Hematopoietic multipotent progenitor cell (in vitro differentiated cells): ENCODE data around the gene GLB1L3. TPM values are rescaled to one million over a fixed set of nuclear protein-coding genes. Genes with fewer than 3 reads are reported as not detected.
"Not testable (repeated sequence)": the region's sequence is repeated elsewhere in the genome, so short reads cannot be mapped to it uniquely, and the experiment has no call there.

Experiments used
- DNase-seq, 3 donors: peaks; one replicate each; pipeline ENCODE4 v3.0.0-alpha.2; 2011 to 2015; ENCODE audit warnings: low read depth in 2 of 3, low spot score in 2 of 3
- total RNA-seq: library from RNA; depleted of rRNA; stranded (reverse); fragments of >200 nt; gene quantifications from one replicate; pipeline ENCODE4 v1.2.3, GENCODE V29; 2012

GLB1L3 gene
- total RNA-seq, 1 donor, result under 0.01 TPM

- no peak for DNase-seq
Observed at GRCh38 chr11:134340354-134340964, 64.3 kb downstream of the GLB1L3 start.

DNA sequence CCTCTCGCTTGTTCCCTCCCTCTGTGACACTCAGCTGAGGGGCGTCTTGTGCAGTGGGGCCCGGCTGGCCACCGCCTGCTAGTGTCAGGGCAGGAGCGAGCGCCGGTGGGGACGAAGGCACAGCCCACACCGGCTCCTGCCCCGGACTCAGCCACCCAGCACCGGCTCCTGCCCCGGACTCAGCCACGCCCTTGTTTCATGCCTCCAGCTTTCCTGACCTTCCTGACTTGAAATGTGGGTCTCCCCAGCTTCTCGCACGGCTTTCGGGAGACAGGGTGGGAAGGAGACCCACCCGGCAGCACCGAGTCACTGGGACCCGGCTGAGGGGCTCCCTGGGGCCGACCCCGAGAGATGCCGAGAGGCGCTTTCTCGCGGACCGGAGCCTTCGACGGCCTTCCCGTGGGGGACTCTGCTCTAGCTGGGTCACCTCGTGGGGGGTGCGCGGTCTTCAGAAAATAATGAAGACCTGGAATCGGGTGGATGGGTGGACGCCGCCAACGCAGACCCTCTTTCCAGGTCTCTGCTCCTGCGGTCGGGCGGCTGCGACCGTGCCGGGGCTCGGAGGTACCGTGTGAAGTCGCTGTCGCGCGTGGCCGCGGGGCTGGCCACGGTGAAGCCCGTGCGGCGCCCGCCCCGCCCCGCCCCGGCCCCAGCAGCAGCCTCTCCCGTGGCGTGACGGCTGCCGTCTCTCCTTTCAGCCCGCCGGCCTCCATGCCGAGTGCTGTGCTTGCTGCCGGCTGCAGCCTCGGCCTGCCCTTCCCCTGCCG, 65.8 kb downstream of the GLB1L3 start:
- no peak for DNase-seq

DNA sequence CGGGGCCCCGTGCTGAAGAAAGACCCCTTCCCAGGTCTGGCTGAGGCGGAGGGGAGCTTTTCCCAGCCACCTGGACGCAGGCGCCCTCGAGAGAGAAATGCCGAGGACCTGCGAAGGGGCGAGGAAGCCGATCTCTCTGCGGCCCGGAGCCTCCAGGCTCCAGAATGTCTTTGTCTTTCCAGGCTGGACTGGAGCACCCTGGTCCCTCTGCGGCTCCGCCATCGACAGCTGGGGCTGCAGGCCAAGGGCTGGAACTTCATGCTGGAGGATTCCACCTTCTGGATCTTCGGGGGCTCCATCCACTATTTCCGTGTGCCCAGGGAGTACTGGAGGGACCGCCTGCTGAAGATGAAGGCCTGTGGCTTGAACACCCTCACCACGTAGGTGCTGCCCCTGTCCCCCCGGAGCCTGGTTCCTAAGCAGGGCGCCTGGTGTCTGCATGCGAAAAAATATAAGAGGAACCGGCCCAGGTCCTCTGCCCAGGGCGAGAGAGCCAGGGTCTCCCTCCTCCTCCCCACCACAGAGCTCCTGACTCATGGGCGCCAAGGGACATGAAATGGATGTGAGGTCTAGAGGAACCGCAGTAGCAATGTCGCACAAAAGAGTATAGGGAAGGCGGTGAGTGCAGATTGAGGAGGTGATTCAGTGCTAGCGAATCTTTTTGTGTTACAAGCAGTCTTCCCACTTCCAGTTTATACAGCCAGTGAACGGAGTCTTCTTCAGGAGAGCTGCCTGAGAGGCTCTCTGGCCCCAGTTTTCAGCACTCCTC, 66.6 kb downstream of the GLB1L3 start:
- DNase-seq, result no peak

- DNase-seq, result no peak
Observed at GRCh38 chr11:134343646-134344045, 67.5 kb downstream of the GLB1L3 start.

- DNase-seq, result not testable (repeated sequence)
Observed at GRCh38 chr11:134344497-134345236, 68.5 kb downstream of the GLB1L3 start.

DNA sequence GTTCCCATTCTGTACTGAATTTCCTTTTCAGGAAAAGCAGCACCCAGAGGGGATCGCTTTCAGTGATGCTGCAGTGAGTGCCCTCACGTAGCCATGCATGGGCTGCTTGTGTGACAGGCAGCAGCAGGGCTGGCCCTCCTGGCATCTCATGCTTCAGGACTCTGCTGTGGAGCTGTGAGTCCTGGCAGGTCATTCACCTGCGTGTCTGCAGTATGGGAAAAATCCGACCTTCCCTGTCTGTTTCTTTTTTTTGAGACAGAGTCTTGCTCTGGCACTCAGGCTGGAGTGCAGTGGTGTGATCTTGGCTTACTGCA, 69.0 kb downstream of the GLB1L3 start:
- no peak for DNase-seq

- DNase-seq, result no peak
Observed at GRCh38 chr11:134346101-134346975, 70.2 kb downstream of the GLB1L3 start.

- DNase-seq, result no peak
Observed at GRCh38 chr11:134346976-134347350, 70.8 kb downstream of the GLB1L3 start.

GRCh38 chr11:134347441-134347840, 71.3 kb downstream of the GLB1L3 start:
- no peak for DNase-seq

DNA sequence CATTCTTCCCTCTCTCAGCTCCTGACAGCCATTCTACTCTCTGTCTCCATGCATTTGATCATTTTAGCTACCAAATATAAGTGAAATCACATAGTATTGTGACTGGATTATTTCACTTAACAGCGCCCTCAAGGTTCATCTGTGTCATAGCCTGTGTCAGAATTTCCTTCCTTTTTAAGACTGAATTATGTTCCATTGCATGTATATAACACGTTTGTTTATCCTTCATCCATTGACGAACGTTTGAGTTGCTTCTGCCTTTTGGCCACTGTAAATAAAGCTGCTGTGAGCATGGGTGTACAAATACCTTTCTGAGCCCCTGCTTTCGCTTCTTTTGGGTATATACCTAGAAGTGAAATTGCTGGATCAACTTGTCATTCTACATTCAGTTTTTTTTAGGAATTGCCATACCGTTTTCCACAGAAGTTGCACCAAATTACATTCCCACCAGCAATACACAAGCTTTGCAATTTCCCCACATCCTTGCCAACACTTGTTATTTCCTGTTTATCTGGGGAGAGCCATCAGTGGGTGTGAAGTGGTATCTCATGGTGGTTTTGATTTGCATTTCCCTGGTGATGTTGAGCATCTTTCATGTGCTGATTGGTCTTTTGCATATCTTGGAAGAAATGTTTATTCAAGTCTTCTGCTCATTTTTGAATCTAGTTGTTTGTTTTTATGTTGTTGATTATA, 73.1 kb downstream of the GLB1L3 start:
- no peak for DNase-seq

- no peak for DNase-seq
Observed at GRCh38 chr11:134349802-134350355, 73.7 kb downstream of the GLB1L3 start.

GRCh38 chr11:134350381-134350780, 74.2 kb downstream of the GLB1L3 start:
- no peak for DNase-seq

GRCh38 chr11:134352111-134352510, 75.9 kb downstream of the GLB1L3 start:
- no peak for DNase-seq

GRCh38 chr11:134355136-134355535, 79.0 kb downstream of the GLB1L3 start:
- no peak for DNase-seq

DNA sequence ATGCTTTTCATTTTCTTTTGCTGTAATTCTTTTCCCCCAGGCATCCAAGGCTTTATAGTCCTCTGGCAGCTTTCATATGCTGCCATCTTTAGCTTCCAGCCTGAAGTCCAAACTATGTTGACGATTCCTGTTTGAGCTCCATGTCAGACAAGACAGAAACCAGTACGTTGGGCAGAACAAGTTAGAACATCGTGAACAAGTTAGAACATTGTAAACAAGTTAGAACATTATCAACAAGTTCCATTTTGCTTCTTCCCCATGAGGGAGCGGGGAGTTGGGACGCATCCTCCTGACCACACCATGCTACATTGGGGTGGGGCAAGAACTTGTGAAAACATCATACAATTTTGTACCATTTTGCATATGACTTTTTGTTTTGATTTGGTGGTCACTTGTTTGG, 79.5 kb downstream of the GLB1L3 start:
- no peak for DNase-seq

DNA sequence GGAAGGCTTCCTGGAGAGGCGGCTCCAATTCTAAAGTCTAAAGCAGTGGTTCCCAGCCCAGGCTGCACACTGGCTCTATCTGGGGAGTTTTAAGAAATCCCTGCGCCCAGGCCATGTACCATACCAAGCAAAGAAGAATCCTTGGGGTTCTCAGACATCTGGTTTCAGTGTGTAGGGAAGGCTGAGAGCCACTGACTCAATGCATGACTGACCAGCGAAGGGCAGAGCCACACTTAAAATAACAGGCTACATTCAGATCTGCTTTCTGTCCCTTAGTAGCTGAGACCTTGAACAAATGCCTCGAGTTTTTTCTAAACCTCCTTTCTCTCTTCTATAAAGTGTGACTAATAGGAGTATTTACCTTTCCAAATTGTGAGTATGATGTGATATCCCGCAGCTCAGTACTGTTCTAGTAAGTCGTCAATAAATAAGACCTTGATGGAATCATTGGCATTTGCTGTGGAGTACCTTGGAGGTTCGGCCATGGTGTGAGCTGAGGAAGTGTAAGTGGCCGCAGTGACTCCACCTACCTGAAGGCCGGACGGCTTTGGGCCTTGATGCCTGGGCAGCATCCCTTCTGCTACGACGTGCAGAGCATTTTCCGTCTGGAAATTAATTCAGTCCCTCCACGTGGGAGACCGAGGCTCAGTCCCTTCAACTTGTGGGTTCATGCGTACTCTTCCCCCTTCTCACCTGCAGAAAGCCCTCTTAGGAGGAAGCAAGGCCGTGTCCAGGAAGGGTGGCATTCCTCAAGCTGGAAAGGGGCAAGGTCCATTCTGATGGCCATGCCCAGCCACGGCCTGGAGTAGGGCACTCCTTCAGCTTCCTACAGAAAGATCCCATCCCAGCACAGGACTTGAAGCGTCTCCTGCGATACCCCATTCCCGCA, 80.7 kb downstream of the GLB1L3 start:
- no peak for DNase-seq

- DNase-seq, result no peak
Observed at GRCh38 chr11:134357545-134357839, 81.3 kb downstream of the GLB1L3 start.

- DNase-seq, result no peak
Observed at GRCh38 chr11:134358165-134358855, 82.1 kb downstream of the GLB1L3 start.
